ENCODE measurements around the gene MEF2D.

MEF2D gene

GRCh38 chr1:156524481-156524869 lies 23.9 kb upstream of the MEF2D start:
- DNase-seq (ENCODE audit: low read depth, low spot score), result no peak

GRCh38 chr1:156523801-156524480 lies 23.4 kb upstream of the MEF2D start:
- DNase-seq (ENCODE audit: low read depth, low spot score), result no peak

GRCh38 chr1:156522443-156522970 lies 21.9 kb upstream of the MEF2D start:
- no peak for DNase-seq (ENCODE audit: low read depth, low spot score)

- no peak for DNase-seq (ENCODE audit: low read depth, low spot score)
Measured at GRCh38 chr1:156517748-156518147, 17.2 kb upstream of the MEF2D start.

- no peak for DNase-seq (ENCODE audit: low read depth, low spot score)
Measured at GRCh38 chr1:156516821-156517220, 16.2 kb upstream of the MEF2D start.

GRCh38 chr1:156515956-156516355 lies 15.4 kb upstream of the MEF2D start:
- no peak for DNase-seq (ENCODE audit: low read depth, low spot score)

- no peak for DNase-seq (ENCODE audit: low read depth, low spot score)
Measured at GRCh38 chr1:156513185-156513584, 12.6 kb upstream of the MEF2D start.

- no peak for DNase-seq (ENCODE audit: low read depth, low spot score)
Measured at GRCh38 chr1:156511644-156512043, 11.1 kb upstream of the MEF2D start.

- DNase-seq (ENCODE audit: low read depth, low spot score), result peak; percentile 88
Measured at GRCh38 chr1:156510709-156511108, 10.1 kb upstream of the MEF2D start.

- no peak for DNase-seq (ENCODE audit: low read depth, low spot score)
Measured at GRCh38 chr1:156509424-156510034, 9.0 kb upstream of the MEF2D start.

- DNase-seq (ENCODE audit: low read depth, low spot score), result no peak
Measured at GRCh38 chr1:156508955-156509234, 8.3 kb upstream of the MEF2D start.

GRCh38 chr1:156508205-156508954 lies 7.8 kb upstream of the MEF2D start:
- peak; percentile 77 for DNase-seq (ENCODE audit: low read depth, low spot score)

GRCh38 chr1:156506450-156506849 lies 5.9 kb upstream of the MEF2D start:
- DNase-seq (ENCODE audit: low read depth, low spot score), result no peak

GRCh38 chr1:156505679-156506298 lies 5.2 kb upstream of the MEF2D start:
- no peak for DNase-seq (ENCODE audit: low read depth, low spot score)

GRCh38 chr1:156504821-156505678 lies 4.5 kb upstream of the MEF2D start:
- peak; percentile 100 for DNase-seq (ENCODE audit: low read depth, low spot score)

- DNase-seq (ENCODE audit: low read depth, low spot score), result no peak
Measured at GRCh38 chr1:156504438-156504813, 3.9 kb upstream of the MEF2D start.

- peak; percentile 16 for DNase-seq (ENCODE audit: low read depth, low spot score)
Measured at GRCh38 chr1:156503698-156504437, 3.3 kb upstream of the MEF2D start.

GRCh38 chr1:156502894-156503697 lies 2.5 kb upstream of the MEF2D start:
- peak; percentile 92 for DNase-seq (ENCODE audit: low read depth, low spot score)

- no peak for DNase-seq (ENCODE audit: low read depth, low spot score)
Measured at GRCh38 chr1:156502391-156502893, 1.9 kb upstream of the MEF2D start.

Measured in astrocyte of the hippocampus (primary cell).